WTC11 (cell line): ENCODE data around the gene TIE1.

Experiments
- FOXJ3 ChIP-seq: sonication (generic); formaldehyde crosslinking; IDR thresholded peaks from 2 replicates; pipeline ENCODE4 v1.9.0; 2021; ENCODE audit warnings: missing genetic modification reagents, mild to moderate bottlenecking, borderline replicate concordance
- JUN ChIP-seq: sonication (generic); formaldehyde crosslinking; IDR thresholded peaks from 2 replicates; pipeline ENCODE4 v1.8.0; 2023; ENCODE audit warnings: mild to moderate bottlenecking, missing genetic modification reagents
- MAX ChIP-seq: sonication (generic); formaldehyde crosslinking; IDR thresholded peaks from 2 replicates; pipeline ENCODE4 v1.8.0; 2022; ENCODE audit warnings: mild to moderate bottlenecking, missing genetic modification reagents
- NFYB ChIP-seq: sonication (generic); formaldehyde crosslinking; conservative IDR thresholded peaks from 2 replicates; pipeline ENCODE4 v1.8.0; 2022; ENCODE audit warnings: low read depth, missing genetic modification reagents
- SP1 ChIP-seq: sonication (generic); formaldehyde crosslinking; conservative IDR thresholded peaks from 2 replicates; pipeline ENCODE4 v1.8.1; 2022; ENCODE audit warnings: missing genetic modification reagents
- ZNF121 ChIP-seq: sonication (generic); formaldehyde crosslinking; IDR thresholded peaks from 2 replicates; pipeline ENCODE4 v1.8.0; 2023; ENCODE audit warnings: missing genetic modification reagents
- ZNF232 ChIP-seq: sonication (generic); formaldehyde crosslinking; IDR thresholded peaks from 2 replicates; pipeline ENCODE4 v1.8.0; 2022; ENCODE audit warnings: mild to moderate bottlenecking, missing genetic modification reagents
- ZNF671 ChIP-seq: fragments of 250-450 bp; sonication (Bioruptor Pico); IDR thresholded peaks from 2 replicates; pipeline ENCODE4 v1.8.0; 2021; ENCODE audit warnings: mild to moderate bottlenecking
- TF ChIP-seq, protein P1 (sequence below): fragments of 200-600 bp; IDR thresholded peaks from 2 replicates; pipeline ENCODE4 v1.8.0; 2022; ENCODE audit warnings: antibody characterized with exemption
- TF ChIP-seq, protein P2 (sequence below): sonication (generic); formaldehyde crosslinking; IDR thresholded peaks from 2 replicates; pipeline ENCODE4 v1.8.1; 2022; ENCODE audit warnings: low read depth, missing genetic modification reagents, borderline replicate concordance
- TF ChIP-seq, protein P3 (sequence below): sonication (generic); formaldehyde crosslinking; IDR thresholded peaks from 2 replicates; pipeline ENCODE4 v1.8.1; 2023; ENCODE audit warnings: mild to moderate bottlenecking, missing genetic modification reagents, moderate library complexity

GRCh38 chr1:43348343-43348808, 47.6 kb downstream of the TIE1 start:
- TF ChIP-seq ZNF121 (CRISPR knock-in tag) (no peak), JUN (no peak), FOXJ3 (no peak), MAX (CRISPR knock-in tag) (no peak; the same call in 1 of the 2 replicates), ZNF671 (no peak), SP1 (CRISPR knock-in tag) (no peak), ZNF232 (CRISPR knock-in tag) (no peak), NFYB (CRISPR knock-in tag) (no peak)
- TF ChIP-seq, protein P1, sequence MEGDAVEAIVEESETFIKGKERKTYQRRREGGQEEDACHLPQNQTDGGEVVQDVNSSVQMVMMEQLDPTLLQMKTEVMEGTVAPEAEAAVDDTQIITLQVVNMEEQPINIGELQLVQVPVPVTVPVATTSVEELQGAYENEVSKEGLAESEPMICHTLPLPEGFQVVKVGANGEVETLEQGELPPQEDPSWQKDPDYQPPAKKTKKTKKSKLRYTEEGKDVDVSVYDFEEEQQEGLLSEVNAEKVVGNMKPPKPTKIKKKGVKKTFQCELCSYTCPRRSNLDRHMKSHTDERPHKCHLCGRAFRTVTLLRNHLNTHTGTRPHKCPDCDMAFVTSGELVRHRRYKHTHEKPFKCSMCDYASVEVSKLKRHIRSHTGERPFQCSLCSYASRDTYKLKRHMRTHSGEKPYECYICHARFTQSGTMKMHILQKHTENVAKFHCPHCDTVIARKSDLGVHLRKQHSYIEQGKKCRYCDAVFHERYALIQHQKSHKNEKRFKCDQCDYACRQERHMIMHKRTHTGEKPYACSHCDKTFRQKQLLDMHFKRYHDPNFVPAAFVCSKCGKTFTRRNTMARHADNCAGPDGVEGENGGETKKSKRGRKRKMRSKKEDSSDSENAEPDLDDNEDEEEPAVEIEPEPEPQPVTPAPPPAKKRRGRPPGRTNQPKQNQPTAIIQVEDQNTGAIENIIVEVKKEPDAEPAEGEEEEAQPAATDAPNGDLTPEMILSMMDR: no peak
- TF ChIP-seq, protein P2, sequence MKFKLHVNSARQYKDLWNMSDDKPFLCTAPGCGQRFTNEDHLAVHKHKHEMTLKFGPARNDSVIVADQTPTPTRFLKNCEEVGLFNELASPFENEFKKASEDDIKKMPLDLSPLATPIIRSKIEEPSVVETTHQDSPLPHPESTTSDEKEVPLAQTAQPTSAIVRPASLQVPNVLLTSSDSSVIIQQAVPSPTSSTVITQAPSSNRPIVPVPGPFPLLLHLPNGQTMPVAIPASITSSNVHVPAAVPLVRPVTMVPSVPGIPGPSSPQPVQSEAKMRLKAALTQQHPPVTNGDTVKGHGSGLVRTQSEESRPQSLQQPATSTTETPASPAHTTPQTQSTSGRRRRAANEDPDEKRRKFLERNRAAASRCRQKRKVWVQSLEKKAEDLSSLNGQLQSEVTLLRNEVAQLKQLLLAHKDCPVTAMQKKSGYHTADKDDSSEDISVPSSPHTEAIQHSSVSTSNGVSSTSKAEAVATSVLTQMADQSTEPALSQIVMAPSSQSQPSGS: no peak
- TF ChIP-seq, protein P3, sequence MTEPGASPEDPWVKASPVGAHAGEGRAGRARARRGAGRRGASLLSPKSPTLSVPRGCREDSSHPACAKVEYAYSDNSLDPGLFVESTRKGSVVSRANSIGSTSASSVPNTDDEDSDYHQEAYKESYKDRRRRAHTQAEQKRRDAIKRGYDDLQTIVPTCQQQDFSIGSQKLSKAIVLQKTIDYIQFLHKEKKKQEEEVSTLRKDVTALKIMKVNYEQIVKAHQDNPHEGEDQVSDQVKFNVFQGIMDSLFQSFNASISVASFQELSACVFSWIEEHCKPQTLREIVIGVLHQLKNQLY: no peak
